Measurements from ENCODE around the gene SLC24A3. TPM values are rescaled to one million over a fixed set of nuclear protein-coding genes. Genes with fewer than 3 reads are reported as not detected.

SLC24A3 gene
- total RNA-seq, 1 donor from 2014 or later, result 0.79 TPM

DNA sequence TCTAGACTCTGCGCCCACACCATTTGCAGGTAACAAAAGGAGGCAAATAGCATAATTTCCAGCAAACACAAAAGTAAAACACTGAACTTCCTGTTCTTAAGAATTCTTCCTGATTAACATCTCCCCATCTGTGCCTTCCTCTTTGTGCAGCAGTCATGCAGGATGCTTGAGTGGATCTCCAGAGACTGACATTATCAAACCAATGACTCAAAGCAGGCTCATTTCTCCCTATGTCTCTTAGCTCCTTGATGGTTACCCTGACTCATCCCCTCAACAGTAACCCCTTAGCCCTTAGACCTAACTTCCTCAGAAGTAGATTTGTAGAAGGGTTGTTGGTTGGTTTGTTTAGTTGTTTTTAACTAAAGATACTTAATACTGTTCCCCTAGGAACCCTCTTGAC is 408.6 kb downstream of the SLC24A3 start:
- Histone ChIP-seq H3K79me2 (ENCODE audit: insufficient read depth, low read length) (no peaks in the 10 kb centered on the region), H3K27me3 (ENCODE audit: insufficient read depth, low read length) (no peaks in the 10 kb centered on the region), H2AFZ (ENCODE audit: low read depth, low read length) (no peak overlapping the region), H3K4me3 (ENCODE audit: insufficient read depth, low read depth, low read length) (no peak overlapping the region), H3K4me2 (ENCODE audit: low read length) (no peak overlapping the region), H3K9ac (ENCODE audit: low read length) (no peak overlapping the region), H4K20me1 (ENCODE audit: insufficient read depth, low read length) (no peaks in the 10 kb centered on the region), H3K36me3 (ENCODE audit: insufficient read depth, low read length) (no peaks in the 10 kb centered on the region), H3K9me3 (ENCODE audit: insufficient read depth, low read depth, low read length) (peaks cover 2% of the 10 kb centered on the region), H3K27ac (ENCODE audit: low read depth, low read length) (no peak overlapping the region), H3K4me1 (ENCODE audit: insufficient read depth, low read length) (no peaks in the 10 kb centered on the region)
- Mint-ChIP-seq H3K9me3 (ENCODE audit: unreplicated experiment) (peaks cover 9% of the 10 kb centered on the region), H3K4me1 (ENCODE audit: low read depth, unreplicated experiment) (peaks cover 10% of the 10 kb centered on the region), H3K4me3 (ENCODE audit: unreplicated experiment) (no peak overlapping the region), H3K36me3 (ENCODE audit: low read depth, unreplicated experiment) (no peaks in the 10 kb centered on the region), H3K27ac (ENCODE audit: unreplicated experiment) (no peak overlapping the region), H3K27me3 (ENCODE audit: low read depth, unreplicated experiment) (peaks cover 12% of the 10 kb centered on the region)
- DNase-seq (ENCODE audit: low read depth), result no peak
- no peak for TF ChIP-seq EZH2 (IDR thresholded peaks at IDR 0.05; ENCODE audit: insufficient read depth, low read length)
- TF ChIP-seq CTCF (IDR thresholded peaks at IDR 0.05; ENCODE audit: insufficient read depth, low read depth, low read length), result no peak
- no peak for FAIRE-seq

- Histone ChIP-seq H3K27me3 (ENCODE audit: insufficient read depth, low read length) (no peaks in the 10 kb centered on the region), H3K4me1 (ENCODE audit: insufficient read depth, low read length) (no peaks in the 10 kb centered on the region), H3K36me3 (ENCODE audit: insufficient read depth, low read length) (no peaks in the 10 kb centered on the region), H2AFZ (ENCODE audit: low read depth, low read length) (no peak overlapping the region), H3K4me3 (ENCODE audit: insufficient read depth, low read depth, low read length) (no peak overlapping the region), H3K9me3 (ENCODE audit: insufficient read depth, low read depth, low read length) (no peaks in the 10 kb centered on the region), H3K4me2 (ENCODE audit: low read length) (no peak overlapping the region), H3K27ac (ENCODE audit: low read depth, low read length) (no peak overlapping the region), H4K20me1 (ENCODE audit: insufficient read depth, low read length) (no peaks in the 10 kb centered on the region), H3K9ac (ENCODE audit: low read length) (no peak overlapping the region), H3K79me2 (ENCODE audit: insufficient read depth, low read length) (no peaks in the 10 kb centered on the region)
- peaks cover 10% of the 10 kb centered on the region for H3K4me1 Mint-ChIP-seq (ENCODE audit: low read depth, unreplicated experiment)
- FAIRE-seq, result no peak
- no peak overlapping the region for H3K4me3 Mint-ChIP-seq (ENCODE audit: unreplicated experiment)
- H3K27me3 Mint-ChIP-seq (ENCODE audit: low read depth, unreplicated experiment), result peaks cover 2% of the 10 kb centered on the region
- TF ChIP-seq EZH2 (IDR thresholded peaks at IDR 0.05; ENCODE audit: insufficient read depth, low read length), result no peak
- TF ChIP-seq CTCF (IDR thresholded peaks at IDR 0.05; ENCODE audit: insufficient read depth, low read depth, low read length), result no peak
- DNase-seq (ENCODE audit: low read depth), result no peak
- H3K9me3 Mint-ChIP-seq (ENCODE audit: unreplicated experiment), result peaks cover 9% of the 10 kb centered on the region
- H3K36me3 Mint-ChIP-seq (ENCODE audit: low read depth, unreplicated experiment), result no peaks in the 10 kb centered on the region
- H3K27ac Mint-ChIP-seq (ENCODE audit: unreplicated experiment), result no peak overlapping the region
Measured at GRCh38 chr20:19624221-19624965, 412.0 kb downstream of the SLC24A3 start.

DNA sequence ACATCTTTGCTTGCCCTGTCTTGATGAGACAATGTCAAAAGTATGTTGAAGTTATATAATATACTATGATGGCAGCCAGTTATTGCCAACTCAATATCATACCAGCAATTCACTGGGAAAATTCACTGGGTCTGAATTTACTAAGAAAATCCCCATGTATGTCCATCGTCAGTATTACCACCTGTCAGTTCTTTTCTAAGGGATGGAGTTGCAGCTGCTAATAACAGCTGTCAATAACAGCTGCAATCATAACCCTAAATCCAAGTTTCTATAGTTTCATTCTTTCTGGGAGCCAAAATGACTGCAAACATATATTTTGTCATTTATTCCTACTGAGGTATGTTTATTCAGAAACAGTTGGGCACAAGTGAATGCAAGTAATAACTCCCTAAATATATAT is 413.0 kb downstream of the SLC24A3 start:
- Histone ChIP-seq H3K27ac (ENCODE audit: low read depth, low read length) (no peak overlapping the region), H3K27me3 (ENCODE audit: insufficient read depth, low read length) (no peaks in the 10 kb centered on the region), H3K9ac (ENCODE audit: low read length) (no peak overlapping the region), H3K9me3 (ENCODE audit: insufficient read depth, low read depth, low read length) (no peaks in the 10 kb centered on the region), H4K20me1 (ENCODE audit: insufficient read depth, low read length) (no peaks in the 10 kb centered on the region), H3K4me1 (ENCODE audit: insufficient read depth, low read length) (no peaks in the 10 kb centered on the region), H3K4me2 (ENCODE audit: low read length) (no peak overlapping the region), H3K36me3 (ENCODE audit: insufficient read depth, low read length) (no peaks in the 10 kb centered on the region), H2AFZ (ENCODE audit: low read depth, low read length) (no peak overlapping the region), H3K4me3 (ENCODE audit: insufficient read depth, low read depth, low read length) (no peak overlapping the region), H3K79me2 (ENCODE audit: insufficient read depth, low read length) (no peaks in the 10 kb centered on the region)
- Mint-ChIP-seq H3K27me3 (ENCODE audit: low read depth, unreplicated experiment) (peaks cover 2% of the 10 kb centered on the region), H3K9me3 (ENCODE audit: unreplicated experiment) (peaks cover 9% of the 10 kb centered on the region), H3K36me3 (ENCODE audit: low read depth, unreplicated experiment) (no peaks in the 10 kb centered on the region), H3K4me1 (ENCODE audit: low read depth, unreplicated experiment) (peaks cover 10% of the 10 kb centered on the region), H3K4me3 (ENCODE audit: unreplicated experiment) (no peak overlapping the region), H3K27ac (ENCODE audit: unreplicated experiment) (no peak overlapping the region)
- TF ChIP-seq EZH2 (IDR thresholded peaks at IDR 0.05; ENCODE audit: insufficient read depth, low read length) (no peak), CTCF (IDR thresholded peaks at IDR 0.05; ENCODE audit: insufficient read depth, low read depth, low read length) (no peak)
- DNase-seq (ENCODE audit: low read depth) (no peak), FAIRE-seq (no peak)

All from astrocyte (in vitro differentiated cells and primary cell).